Neural cell (in vitro differentiated cells): ENCODE measurements around the gene TM7SF3. TPM values are rescaled to one million over a fixed set of nuclear protein-coding genes. Genes with fewer than 3 reads are reported as not detected.

ENCODE experiments used
- H2AFZ ChIP-seq: fragments of 200-600, 300-800 bp; sonication (generic), shearing (Covaris generic); 2 replicates; pipeline ENCODE4 v1.6.0; 2014; ENCODE audit warnings: low read depth, mild to moderate bottlenecking, antibody characterized with exemption, low read length, moderate library complexity
- H3F3A ChIP-seq: fragments of 200-600 bp; shearing (Covaris generic); 2 replicates; pipeline ENCODE4 v1.6.1; 2016; ENCODE audit warnings: mild to moderate bottlenecking, moderate library complexity, mixed read lengths, antibody characterized with exemption, low read length; ENCODE audit not compliant: insufficient read depth, poor library complexity, severe bottlenecking
- H3K27ac ChIP-seq: fragments of 200-600, 300-800 bp; sonication (generic), shearing (Covaris generic); 2 replicates; pipeline ENCODE4 v1.5.1; 2014; ENCODE audit warnings: mild to moderate bottlenecking, low read length, moderate library complexity
- H3K27me3 ChIP-seq: fragments of 300-800, 200-600 bp; sonication (generic), shearing (Covaris generic); 2 replicates; pipeline ENCODE4 v1.6.0; 2014; ENCODE audit warnings: mild to moderate bottlenecking, low read depth, low read length, moderate library complexity; ENCODE audit not compliant: insufficient read depth
- H3K36me3 ChIP-seq: fragments of 300-800, 200-600 bp; sonication (generic), shearing (Covaris generic); 2 replicates; pipeline ENCODE4 v1.5.1; 2014; ENCODE audit warnings: mild to moderate bottlenecking, antibody characterized with exemption, low read length, moderate library complexity; ENCODE audit not compliant: insufficient read depth
- H3K4me2 ChIP-seq: fragments of 300-800, 200-600 bp; sonication (generic), shearing (Covaris generic); 2 replicates; pipeline ENCODE4 v1.6.0; 2014; ENCODE audit warnings: mild to moderate bottlenecking, low read length
- H3K4me3 ChIP-seq: fragments of 300-800, 200-600 bp; sonication (generic), shearing (Covaris generic); 2 replicates; pipeline ENCODE4 v1.5.1; 2014; ENCODE audit warnings: mild to moderate bottlenecking, low read length, moderate library complexity
- H3K79me2 ChIP-seq: fragments of 200-600 bp; shearing (Covaris generic); replicated peaks from 2 replicates; pipeline ENCODE4 v1.6.0; 2014; ENCODE audit warnings: mild to moderate bottlenecking, low read length, moderate library complexity; ENCODE audit not compliant: insufficient read depth
- H3K9ac ChIP-seq: fragments of 300-800, 200-600 bp; sonication (generic), shearing (Covaris generic); 2 replicates; pipeline ENCODE4 v1.6.1; 2016; ENCODE audit warnings: mild to moderate bottlenecking, low read length, mixed read lengths
- H3K9me2 ChIP-seq: fragments of 200-600 bp; shearing (Covaris generic); 2 replicates; pipeline ENCODE4 v1.6.1; 2016; ENCODE audit warnings: mild to moderate bottlenecking, low read length, mixed read lengths; ENCODE audit not compliant: insufficient read depth
- H3K9me3 ChIP-seq: fragments of 200-600, 300-800 bp; sonication (generic), shearing (Covaris generic); 2 replicates; pipeline ENCODE4 v1.6.1; 2016; ENCODE audit warnings: mild to moderate bottlenecking, mixed run types, low read length, moderate library complexity, mixed read lengths
- H4K20me1 ChIP-seq: fragments of 200-600 bp; shearing (Covaris generic); 2 replicates; pipeline ENCODE4 v1.6.1; 2016; ENCODE audit warnings: mild to moderate bottlenecking, mixed run types; ENCODE audit not compliant: insufficient read depth
- EP300 ChIP-seq: fragments of 450-650 bp; conservative IDR thresholded peaks from 2 replicates; pipeline ENCODE4 v1.6.1; 2014; ENCODE audit warnings: antibody characterized with exemption, mild to moderate bottlenecking, moderate library complexity; ENCODE audit not compliant: poor library complexity, severe bottlenecking
- EZH2 ChIP-seq: fragments of 200-600, 300-800 bp; shearing (Covaris generic), sonication (generic); IDR thresholded peaks from 2 replicates; pipeline ENCODE4 v1.6.1; 2014; ENCODE audit warnings: antibody characterized with exemption, low read length, borderline replicate concordance, mild to moderate bottlenecking; ENCODE audit not compliant: insufficient read depth, poor library complexity, severe bottlenecking
- MXI1 ChIP-seq: fragments of 450-650 bp; conservative IDR thresholded peaks from 2 replicates; pipeline ENCODE4 v1.6.1; 2014; ENCODE audit warnings: antibody characterized with exemption, mild to moderate bottlenecking; ENCODE audit not compliant: poor library complexity, severe bottlenecking
- POLR2AphosphoS5 ChIP-seq: IDR thresholded peaks from 2 replicates; pipeline ENCODE4 v1.6.1; 2012
- RAD21 ChIP-seq: fragments of 450-650 bp; conservative IDR thresholded peaks from 2 replicates; pipeline ENCODE4 v1.6.1; 2014; ENCODE audit warnings: antibody characterized with exemption, mild to moderate bottlenecking, moderate library complexity
- REST ChIP-seq: IDR thresholded peaks from 2 replicates; pipeline ENCODE4 v1.6.1; 2012; ENCODE audit warnings: borderline replicate concordance
- SMC3 ChIP-seq: fragments of 450-650 bp; conservative IDR thresholded peaks from 2 replicates; pipeline ENCODE4 v1.6.1; 2014; ENCODE audit warnings: antibody characterized with exemption, mild to moderate bottlenecking, moderate library complexity; ENCODE audit not compliant: poor library complexity
- TAF1 ChIP-seq: IDR thresholded peaks from 2 replicates; pipeline ENCODE4 v1.6.1; 2012; ENCODE audit warnings: low read depth
- polyA plus RNA-seq: library from polyadenylated mRNA; depleted of rRNA; stranded (reverse); fragments of >200 nt; gene quantifications from 2 replicates; pipeline ENCODE4 v1.2.3, GENCODE V29; 2014
- TF ChIP-seq, protein P1 (sequence below): fragments of 450-650 bp; IDR thresholded peaks from 2 replicates; pipeline ENCODE4 v1.5.1; 2014; ENCODE audit warnings: antibody characterized with exemption, mild to moderate bottlenecking, moderate library complexity; ENCODE audit not compliant: poor library complexity, severe bottlenecking

Gene TM7SF3
- polyA plus RNA-seq, 1 donor from 2014 or later: 30.0 TPM

- TF ChIP-seq, protein P1, sequence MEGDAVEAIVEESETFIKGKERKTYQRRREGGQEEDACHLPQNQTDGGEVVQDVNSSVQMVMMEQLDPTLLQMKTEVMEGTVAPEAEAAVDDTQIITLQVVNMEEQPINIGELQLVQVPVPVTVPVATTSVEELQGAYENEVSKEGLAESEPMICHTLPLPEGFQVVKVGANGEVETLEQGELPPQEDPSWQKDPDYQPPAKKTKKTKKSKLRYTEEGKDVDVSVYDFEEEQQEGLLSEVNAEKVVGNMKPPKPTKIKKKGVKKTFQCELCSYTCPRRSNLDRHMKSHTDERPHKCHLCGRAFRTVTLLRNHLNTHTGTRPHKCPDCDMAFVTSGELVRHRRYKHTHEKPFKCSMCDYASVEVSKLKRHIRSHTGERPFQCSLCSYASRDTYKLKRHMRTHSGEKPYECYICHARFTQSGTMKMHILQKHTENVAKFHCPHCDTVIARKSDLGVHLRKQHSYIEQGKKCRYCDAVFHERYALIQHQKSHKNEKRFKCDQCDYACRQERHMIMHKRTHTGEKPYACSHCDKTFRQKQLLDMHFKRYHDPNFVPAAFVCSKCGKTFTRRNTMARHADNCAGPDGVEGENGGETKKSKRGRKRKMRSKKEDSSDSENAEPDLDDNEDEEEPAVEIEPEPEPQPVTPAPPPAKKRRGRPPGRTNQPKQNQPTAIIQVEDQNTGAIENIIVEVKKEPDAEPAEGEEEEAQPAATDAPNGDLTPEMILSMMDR: no peak
- TF ChIP-seq POLR2AphosphoS5: no peak
- no peak for TF ChIP-seq EZH2
Observed at GRCh38 chr12:27063250-27063851, 49.2 kb upstream of the TM7SF3 start (continued).

DNA sequence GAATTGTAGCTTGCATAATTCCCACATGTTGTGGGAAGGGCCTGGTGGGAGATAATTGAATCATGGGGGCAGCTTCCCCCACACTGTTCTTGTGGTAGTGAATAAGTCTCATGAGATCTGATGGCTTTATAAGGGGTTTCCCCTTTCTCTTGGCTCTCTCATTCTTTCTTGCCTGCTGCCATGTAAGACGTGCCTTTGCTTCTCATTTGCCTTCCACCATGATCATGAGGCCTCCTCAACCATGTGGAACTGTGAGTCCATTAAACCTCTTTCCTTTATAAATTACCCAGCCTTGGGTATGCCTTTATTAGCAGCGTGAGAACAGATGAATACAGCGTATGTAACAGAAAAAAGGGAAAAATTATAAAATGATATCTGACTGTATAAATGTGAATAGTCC lies 47.1 kb upstream of the TM7SF3 start:
- Histone ChIP-seq H2AFZ (no peak overlapping the region), H3K27ac (no peak overlapping the region), H3K9me2 (no peaks in the 10 kb centered on the region), H3K9me3 (no peaks in the 10 kb centered on the region), H3K4me3 (no peak overlapping the region), H4K20me1 (no peaks in the 10 kb centered on the region), H3K36me3 (no peaks in the 10 kb centered on the region), H3K4me2 (no peak overlapping the region), H3K9ac (no peak overlapping the region), H3K79me2 (no peaks in the 10 kb centered on the region), H3K27me3 (no peaks in the 10 kb centered on the region), H3F3A (no peaks in the 10 kb centered on the region)
- TF ChIP-seq, protein P1: no peak
- TF ChIP-seq EZH2 (no peak), RAD21 (no peak)

DNA sequence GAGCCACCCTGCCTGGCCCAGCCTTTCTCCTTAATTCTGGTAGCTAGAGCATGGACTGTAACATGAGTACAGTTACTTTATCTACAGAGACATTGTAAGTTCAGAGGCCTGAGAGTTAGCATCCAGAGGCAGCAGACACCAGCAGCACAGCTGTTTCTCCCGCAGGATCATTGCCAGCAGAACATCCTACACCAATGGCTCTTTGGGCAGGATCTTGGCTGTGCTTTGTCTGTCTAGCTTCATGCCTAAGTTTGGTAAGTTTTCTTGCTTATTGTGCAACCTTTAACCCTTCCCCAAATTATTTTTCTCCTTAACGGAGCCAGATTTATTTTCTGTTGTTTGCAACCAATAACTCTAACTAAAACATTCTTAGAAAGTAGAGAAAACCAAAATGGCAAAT lies 46.6 kb upstream of the TM7SF3 start:
- no peak for TF ChIP-seq REST
- no peak for TF ChIP-seq POLR2AphosphoS5
- TF ChIP-seq, protein P1: no peak
- TF ChIP-seq EZH2: no peak
- TF ChIP-seq SMC3: no peak
- no peak for TF ChIP-seq TAF1
- no peak for TF ChIP-seq MXI1
- no peak for TF ChIP-seq EP300
- TF ChIP-seq RAD21: no peak
- no peak overlapping the region for H3K9ac ChIP-seq
- no peaks in the 10 kb centered on the region for H4K20me1 ChIP-seq

More for the DNA sequence above, 46.6 kb upstream of the TM7SF3 start:
- Histone ChIP-seq H3K27me3 (no peaks in the 10 kb centered on the region), H3K9me2 (no peaks in the 10 kb centered on the region), H3K9me3 (no peaks in the 10 kb centered on the region), H3K4me2 (no peak overlapping the region), H3F3A (no peaks in the 10 kb centered on the region), H3K27ac (no peak overlapping the region), H2AFZ (no peak overlapping the region), H3K4me3 (no peak overlapping the region), H3K36me3 (no peaks in the 10 kb centered on the region), H3K79me2 (no peaks in the 10 kb centered on the region)
